ENCODE measurements around the gene TANK. TPM values are rescaled to one million over a fixed set of nuclear protein-coding genes. Genes with fewer than 3 reads are reported as not detected.

TANK gene
- total RNA-seq, 1 experiment from 2014 or later: 85.4 TPM

GRCh38 chr2:161165266-161165665 lies 5.0 kb downstream of the TANK start:
- peaks cover 18% of the 10 kb centered on the region for H3K4me1 Mint-ChIP-seq (ENCODE audit: low read depth, unreplicated experiment)
- peaks cover 60% of the 10 kb centered on the region for H3K36me3 Mint-ChIP-seq (ENCODE audit: insufficient read depth, unreplicated experiment)
- no peak overlapping the region for H3K4me3 Mint-ChIP-seq (ENCODE audit: low read depth, unreplicated experiment)
- no peaks in the 10 kb centered on the region for H3K9me3 Mint-ChIP-seq (ENCODE audit: low read depth, unreplicated experiment)
- intact Hi-C loops (cut with micrococcal nuclease; ENCODE audit: unreplicated experiment): no loop called here
- DNase-seq: no peak
- BruUV-seq (replicated peaks): no TSS peak
- H3K27me3 Mint-ChIP-seq (ENCODE audit: unreplicated experiment): no peaks in the 10 kb centered on the region
- no peak overlapping the region for H3K27ac Mint-ChIP-seq (ENCODE audit: unreplicated experiment)
- CTCF ChIA-PET: no interaction called here
- TF ChIP-seq CTCF (IDR thresholded peaks at IDR 0.05; ENCODE audit: unreplicated experiment): no peak

- peaks cover 18% of the 10 kb centered on the region for H3K4me1 Mint-ChIP-seq (ENCODE audit: low read depth, unreplicated experiment)
These were observed 5.6 kb downstream of the TANK start for GRCh38 chr2:161165811-161166210.

GRCh38 chr2:161166538-161167409 lies 6.5 kb downstream of the TANK start:
- intact Hi-C loops (cut with micrococcal nuclease; ENCODE audit: unreplicated experiment): no loop called here
- no peaks in the 10 kb centered on the region for H3K27me3 Mint-ChIP-seq (ENCODE audit: unreplicated experiment)
- H3K4me3 Mint-ChIP-seq (ENCODE audit: low read depth, unreplicated experiment): no peak overlapping the region
- no TSS peak for BruUV-seq (replicated peaks)
- no peak overlapping the region for H3K27ac Mint-ChIP-seq (ENCODE audit: unreplicated experiment)
- no peak for TF ChIP-seq CTCF (IDR thresholded peaks at IDR 0.05; ENCODE audit: unreplicated experiment)
- CTCF ChIA-PET: no interaction called here
- H3K4me1 Mint-ChIP-seq (ENCODE audit: low read depth, unreplicated experiment): peaks cover 16% of the 10 kb centered on the region
- peaks cover 47% of the 10 kb centered on the region for H3K36me3 Mint-ChIP-seq (ENCODE audit: insufficient read depth, unreplicated experiment)
- DNase-seq: no peak
- H3K9me3 Mint-ChIP-seq (ENCODE audit: low read depth, unreplicated experiment): no peaks in the 10 kb centered on the region

More at GRCh38 chr2:161165811-161166210, 5.6 kb downstream of the TANK start:
- Mint-ChIP-seq H3K27ac (ENCODE audit: unreplicated experiment) (no peak overlapping the region), H3K9me3 (ENCODE audit: low read depth, unreplicated experiment) (no peaks in the 10 kb centered on the region), H3K36me3 (ENCODE audit: insufficient read depth, unreplicated experiment) (peaks cover 54% of the 10 kb centered on the region), H3K27me3 (ENCODE audit: unreplicated experiment) (no peaks in the 10 kb centered on the region), H3K4me3 (ENCODE audit: low read depth, unreplicated experiment) (no peak overlapping the region)
- CTCF ChIA-PET: no interaction called here
- no peak for TF ChIP-seq CTCF (IDR thresholded peaks at IDR 0.05; ENCODE audit: unreplicated experiment)
- no peak for DNase-seq
- BruUV-seq (replicated peaks): no TSS peak
- intact Hi-C loops (cut with micrococcal nuclease; ENCODE audit: unreplicated experiment): no loop called here

- Mint-ChIP-seq H3K4me3 (ENCODE audit: low read depth, unreplicated experiment) (no peak overlapping the region), H3K4me1 (ENCODE audit: low read depth, unreplicated experiment) (peaks cover 15% of the 10 kb centered on the region), H3K27ac (ENCODE audit: unreplicated experiment) (peak overlapping the region; percentile 43), H3K36me3 (ENCODE audit: insufficient read depth, unreplicated experiment) (peaks cover 36% of the 10 kb centered on the region), H3K27me3 (ENCODE audit: unreplicated experiment) (no peaks in the 10 kb centered on the region), H3K9me3 (ENCODE audit: low read depth, unreplicated experiment) (no peaks in the 10 kb centered on the region)
- intact Hi-C loops (cut with micrococcal nuclease; ENCODE audit: unreplicated experiment): no loop called here
- CTCF ChIA-PET: no interaction called here
- TF ChIP-seq CTCF (IDR thresholded peaks at IDR 0.05; ENCODE audit: unreplicated experiment): no peak
- no TSS peak for BruUV-seq (replicated peaks)
- DNase-seq: no peak
These were observed 9.1 kb downstream of the TANK start for GRCh38 chr2:161169335-161169734.

Measured in Calu3 (cell line).